Activated gamma-delta T cell treated with anti-CD3 and anti-CD28 coated beads, Interleukin-2, amount 50 U/mL, for 16 hours (primary cell): ENCODE measurements around the gene IKZF2.

Experiments used
- DNase-seq: peaks from one replicate; pipeline ENCODE4 v3.0.0-alpha.2; 2020; ENCODE audit warnings: low read depth

The IKZF2 gene

GRCh38 chr2:213151437-213152064, at the start of gene IKZF2:
Gene IKZF2 (minus strand): TSS chr2:213151612. CDS start chr2:213148629, 2,983 bp downstream.
- peak; percentile 59 for DNase-seq

- no peak for DNase-seq
Observed at GRCh38 chr2:213199871-213200270, 48.5 kb upstream of the IKZF2 start.

- DNase-seq, result no peak
Observed at GRCh38 chr2:213189001-213189899, 37.8 kb upstream of the IKZF2 start.

- DNase-seq, result no peak
Observed at GRCh38 chr2:213188533-213188867, 37.1 kb upstream of the IKZF2 start.

GRCh38 chr2:213187833-213188532, 36.6 kb upstream of the IKZF2 start:
- no peak for DNase-seq

GRCh38 chr2:213187386-213187785, 36.0 kb upstream of the IKZF2 start:
- no peak for DNase-seq

- no peak for DNase-seq
Observed at GRCh38 chr2:213185147-213185822, 33.9 kb upstream of the IKZF2 start.

- no peak for DNase-seq
Observed at GRCh38 chr2:213181712-213182111, 30.3 kb upstream of the IKZF2 start.

- DNase-seq, result no peak
Observed at GRCh38 chr2:213177679-213178078, 26.3 kb upstream of the IKZF2 start.

GRCh38 chr2:213175673-213176247, 24.3 kb upstream of the IKZF2 start:
- DNase-seq, result no peak

- no peak for DNase-seq
Observed at GRCh38 chr2:213172641-213173040, 21.2 kb upstream of the IKZF2 start.

GRCh38 chr2:213171147-213171546, 19.7 kb upstream of the IKZF2 start:
- DNase-seq, result no peak

- DNase-seq, result no peak
Observed at GRCh38 chr2:213167271-213167930, 16.0 kb upstream of the IKZF2 start.

GRCh38 chr2:213166109-213166508, 14.7 kb upstream of the IKZF2 start:
- no peak for DNase-seq

- DNase-seq, result no peak
Observed at GRCh38 chr2:213164263-213164662, 12.9 kb upstream of the IKZF2 start.

- DNase-seq, result no peak
Observed at GRCh38 chr2:213162516-213163118, 11.2 kb upstream of the IKZF2 start.

GRCh38 chr2:213161759-213162515, 10.5 kb upstream of the IKZF2 start:
- DNase-seq, result no peak

GRCh38 chr2:213159768-213160167, 8.4 kb upstream of the IKZF2 start:
- DNase-seq, result no peak

GRCh38 chr2:213157242-213157641, 5.8 kb upstream of the IKZF2 start:
- no peak for DNase-seq

- DNase-seq, result no peak
Observed at GRCh38 chr2:213156717-213157116, 5.3 kb upstream of the IKZF2 start.
